Measurements from ENCODE around the gene AGAP9. TPM values are rescaled to one million over a fixed set of nuclear protein-coding genes. Genes with fewer than 3 reads are reported as not detected.

The AGAP9 gene
- total RNA-seq, 1 experiment from 2014 or later = 7.4 TPM

DNA sequence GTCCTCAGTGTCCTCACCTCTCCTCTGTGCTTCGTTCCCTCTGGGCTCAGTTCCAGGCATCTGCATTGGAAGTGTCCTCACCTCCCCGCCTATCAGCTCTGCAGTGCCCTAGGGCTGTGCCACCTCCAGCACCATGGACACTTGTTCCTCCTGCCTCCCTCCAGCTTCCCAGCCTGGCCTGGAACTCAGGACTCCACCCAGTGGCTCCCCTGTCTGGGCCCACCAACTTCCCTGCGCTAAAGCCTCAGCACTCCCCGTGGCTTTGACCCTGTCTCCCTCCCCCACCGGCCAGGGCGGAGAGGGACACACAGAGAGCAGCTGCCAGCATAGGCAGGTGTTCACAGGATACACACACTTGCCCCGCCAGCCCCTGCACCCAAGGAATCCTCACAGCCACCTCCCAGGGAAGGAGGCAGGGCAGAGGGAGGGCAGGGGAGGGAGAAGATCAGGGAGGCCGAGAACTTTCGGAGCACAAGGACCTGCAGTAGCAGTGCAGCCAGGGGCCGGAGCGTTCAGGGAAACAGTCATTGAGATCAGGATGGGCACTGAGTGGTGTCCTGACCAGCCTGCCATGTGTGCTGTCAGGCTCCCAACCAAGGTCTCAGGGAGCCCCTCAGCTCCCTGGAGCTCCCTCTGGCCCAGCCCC, 70.8 kb downstream of the AGAP9 start:
- no peak overlapping the region for H3K27ac ChIP-seq (ENCODE audit: low read depth, low read length)
- no peak overlapping the region for H3K4me3 ChIP-seq (replicated peaks in 1 of 2; ENCODE audit: low read depth in 1 of 2, low read length in 2 of 2)
- intact Hi-C loops (cut with micrococcal nuclease) = no loop called here
- BruUV-seq (replicated peaks) = no TSS peak
- H3K4me2 ChIP-seq (ENCODE audit: low read length) = no peak overlapping the region
- ChIA-PET RAD21 (ENCODE audit: low non-redundant PET in 1 of 2, low total read pairs in 2 of 2, uncharacterized antibody in 2 of 2, unreplicated experiment in 2 of 2) (no interaction called here), CTCF (no interaction called here), POLR2A (no interaction called here)
- no peaks in the 10 kb centered on the region for H3K36me3 ChIP-seq (ENCODE audit: control insufficient read depth in 1 of 2, insufficient read depth in 2 of 2, low read length in 2 of 2)
- H3K79me2 ChIP-seq (ENCODE audit: insufficient read depth, low read length) = no peaks in the 10 kb centered on the region
- no peaks in the 10 kb centered on the region for H4K20me1 ChIP-seq (ENCODE audit: insufficient read depth)
- no peak for TF ChIP-seq FOSL1 (IDR thresholded peaks at IDR 0.05; ENCODE audit: low read depth)
- TF ChIP-seq, protein P1, sequence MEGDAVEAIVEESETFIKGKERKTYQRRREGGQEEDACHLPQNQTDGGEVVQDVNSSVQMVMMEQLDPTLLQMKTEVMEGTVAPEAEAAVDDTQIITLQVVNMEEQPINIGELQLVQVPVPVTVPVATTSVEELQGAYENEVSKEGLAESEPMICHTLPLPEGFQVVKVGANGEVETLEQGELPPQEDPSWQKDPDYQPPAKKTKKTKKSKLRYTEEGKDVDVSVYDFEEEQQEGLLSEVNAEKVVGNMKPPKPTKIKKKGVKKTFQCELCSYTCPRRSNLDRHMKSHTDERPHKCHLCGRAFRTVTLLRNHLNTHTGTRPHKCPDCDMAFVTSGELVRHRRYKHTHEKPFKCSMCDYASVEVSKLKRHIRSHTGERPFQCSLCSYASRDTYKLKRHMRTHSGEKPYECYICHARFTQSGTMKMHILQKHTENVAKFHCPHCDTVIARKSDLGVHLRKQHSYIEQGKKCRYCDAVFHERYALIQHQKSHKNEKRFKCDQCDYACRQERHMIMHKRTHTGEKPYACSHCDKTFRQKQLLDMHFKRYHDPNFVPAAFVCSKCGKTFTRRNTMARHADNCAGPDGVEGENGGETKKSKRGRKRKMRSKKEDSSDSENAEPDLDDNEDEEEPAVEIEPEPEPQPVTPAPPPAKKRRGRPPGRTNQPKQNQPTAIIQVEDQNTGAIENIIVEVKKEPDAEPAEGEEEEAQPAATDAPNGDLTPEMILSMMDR (IDR thresholded peaks at IDR 0.05 in 2 of 3, conservative IDR thresholded peaks at IDR 0.05 in 1 of 3; ENCODE audit: borderline replicate concordance in 1 of 3, insufficient read depth in 1 of 3, low read depth in 2 of 3, low read length in 2 of 3) = no peak
- no peak for TF ChIP-seq REST (IDR thresholded peaks at IDR 0.05; ENCODE audit: low read depth)
- TF ChIP-seq EZH2phosphoT487 (IDR thresholded peaks at IDR 0.05; ENCODE audit: borderline replicate concordance) = no peak
- TF ChIP-seq ZBTB33 (IDR thresholded peaks at IDR 0.05; ENCODE audit: extremely low read depth, insufficient replicate concordance, low read length) = no peak
- TF ChIP-seq POLR2AphosphoS5 (IDR thresholded peaks at IDR 0.05; ENCODE audit: low read depth, low read length) = no peak
- TF ChIP-seq YY1 (IDR thresholded peaks at IDR 0.05; ENCODE audit: extremely low read depth, insufficient replicate concordance, low read depth, low read length) = no peak
- no peak for TF ChIP-seq EZH2 (IDR thresholded peaks at IDR 0.05)
- TF ChIP-seq JUND (IDR thresholded peaks at IDR 0.05) = no peak
- TF ChIP-seq, protein P2, sequence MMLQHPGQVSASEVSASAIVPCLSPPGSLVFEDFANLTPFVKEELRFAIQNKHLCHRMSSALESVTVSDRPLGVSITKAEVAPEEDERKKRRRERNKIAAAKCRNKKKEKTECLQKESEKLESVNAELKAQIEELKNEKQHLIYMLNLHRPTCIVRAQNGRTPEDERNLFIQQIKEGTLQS (IDR thresholded peaks at IDR 0.05) = no peak
- TF ChIP-seq EGR1 (IDR thresholded peaks at IDR 0.05; ENCODE audit: low read depth) = no peak
- TF ChIP-seq TCF7L2 (IDR thresholded peaks at IDR 0.05; ENCODE audit: borderline replicate concordance, extremely low read depth, insufficient read depth, insufficient read length) = no peak
- TF ChIP-seq ZNF274 (IDR thresholded peaks at IDR 0.05; ENCODE audit: low read depth, low read length) = no peak
- no peaks in the 10 kb centered on the region for H3K9me2 ChIP-seq (ENCODE audit: insufficient read depth)
- H2AFZ ChIP-seq (ENCODE audit: low read depth, low read length, poor library complexity, severe bottlenecking) = no peak overlapping the region
- no peaks in the 10 kb centered on the region for H3K27me3 ChIP-seq (ENCODE audit: insufficient read depth, low read length)
- DNase-seq (ENCODE audit: low read depth, low spot score) (no peak), ATAC-seq (no peak)
- no peaks in the 10 kb centered on the region for H3K9me3 ChIP-seq (ENCODE audit: control insufficient read depth in 1 of 2, insufficient read depth in 1 of 2, low read depth in 1 of 2, low read length in 2 of 2)
- no peak overlapping the region for H3K9ac ChIP-seq (ENCODE audit: low read length)
- H3K4me1 ChIP-seq (ENCODE audit: control insufficient read depth in 1 of 2, insufficient read depth in 2 of 2, low read length in 2 of 2) = peaks cover 0 to 9% of the 10 kb centered on the region in 2 experiments; a peak in 1 of 4 replicates
